GM18873 (cell line): Measurements from ENCODE around the gene TFDP1.

ENCODE experiments used
- ATAC-seq: cut with Tn5 transposase; IDR thresholded peaks from one replicate; pipeline ENCODE4 v1.9.1; 2021; ENCODE audit warnings: mild to moderate bottlenecking, moderate library complexity, moderate number of reproducible peaks; ENCODE audit not compliant: unreplicated experiment, low FRiP score

The TFDP1 gene

DNA sequence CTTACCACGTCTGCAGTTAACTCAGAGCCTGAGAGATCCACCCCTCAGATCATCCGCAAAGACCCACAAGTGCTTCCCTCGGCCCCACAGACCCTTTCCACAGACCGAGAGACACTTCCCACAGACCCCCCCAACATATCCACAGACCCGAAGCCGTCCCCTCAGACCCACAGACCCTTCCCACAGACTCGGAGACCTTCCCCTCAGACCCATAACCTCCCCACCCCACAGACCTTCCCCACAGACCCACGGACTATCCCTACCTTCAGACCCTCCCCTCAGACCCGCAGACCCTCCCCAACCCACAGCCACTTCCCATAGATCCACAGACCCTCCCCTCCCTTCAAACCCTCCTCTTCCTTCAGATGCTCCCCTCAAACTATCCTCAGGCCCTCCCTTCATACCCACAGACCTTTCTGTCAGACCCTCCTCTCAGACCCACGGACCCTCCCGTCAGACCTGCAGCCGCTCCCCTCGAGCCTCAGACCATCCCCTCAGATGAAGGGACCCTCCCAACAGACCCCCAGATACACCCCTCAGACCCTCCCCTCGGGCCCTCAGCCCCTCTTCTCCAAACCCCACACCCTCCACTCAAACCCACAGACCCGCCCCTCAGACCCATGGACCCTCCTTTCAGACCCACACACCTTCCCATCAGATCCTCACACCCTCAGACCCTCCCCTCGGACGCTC, 20.1 kb upstream of the TFDP1 start:
- ATAC-seq: no peak

DNA sequence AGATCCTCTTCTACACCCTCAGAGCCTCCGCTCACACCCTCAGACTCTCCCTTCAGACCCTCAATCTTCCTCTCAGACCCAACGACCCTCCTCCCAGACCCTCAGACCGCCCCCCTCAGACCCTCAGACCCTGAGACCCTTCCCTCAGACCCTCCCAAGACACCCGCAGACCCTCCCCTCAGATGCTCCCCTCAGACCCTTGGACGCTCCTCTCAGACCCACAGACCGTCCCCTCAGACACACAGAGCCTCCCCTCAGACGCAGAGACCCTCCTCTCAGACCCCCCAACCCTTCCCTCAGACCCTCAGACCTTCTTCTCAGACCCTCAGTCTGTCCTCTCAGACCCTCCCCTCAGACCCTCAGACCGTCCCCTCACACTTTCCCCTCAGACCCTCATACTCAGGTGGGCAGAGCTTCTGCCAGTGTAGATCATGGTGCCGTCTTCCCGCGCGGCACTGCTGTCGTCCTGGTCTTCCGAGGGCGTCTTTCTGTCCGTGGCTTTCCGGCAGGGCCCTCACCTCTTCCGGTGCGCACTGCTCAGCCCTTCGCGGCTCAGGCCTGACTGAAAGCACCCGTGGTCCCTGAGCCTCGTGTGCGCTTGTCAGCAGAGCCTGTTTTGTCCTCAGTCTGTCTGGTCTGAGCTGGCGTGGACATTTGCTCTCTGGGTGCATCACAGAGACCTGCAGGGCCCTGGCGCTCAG, 18.9 kb upstream of the TFDP1 start:
- ATAC-seq: no peak

DNA sequence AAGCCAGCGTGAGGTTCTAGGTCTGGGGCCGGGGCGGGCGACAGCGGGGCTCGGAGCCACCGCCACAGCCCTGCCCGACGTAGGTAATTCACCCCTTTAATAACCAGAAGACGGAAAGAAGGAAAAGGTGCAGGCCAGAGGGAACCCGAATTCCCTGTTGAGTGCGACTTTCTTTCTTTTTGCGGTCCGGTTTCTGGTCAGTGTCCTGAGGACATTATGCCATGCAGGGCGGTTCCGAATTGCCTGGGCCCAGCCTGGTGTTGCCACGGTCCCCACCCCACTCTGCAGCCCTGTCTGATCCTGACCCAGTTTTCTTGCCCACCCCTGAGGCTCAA, 18.4 kb upstream of the TFDP1 start:
- ATAC-seq: no peak

DNA sequence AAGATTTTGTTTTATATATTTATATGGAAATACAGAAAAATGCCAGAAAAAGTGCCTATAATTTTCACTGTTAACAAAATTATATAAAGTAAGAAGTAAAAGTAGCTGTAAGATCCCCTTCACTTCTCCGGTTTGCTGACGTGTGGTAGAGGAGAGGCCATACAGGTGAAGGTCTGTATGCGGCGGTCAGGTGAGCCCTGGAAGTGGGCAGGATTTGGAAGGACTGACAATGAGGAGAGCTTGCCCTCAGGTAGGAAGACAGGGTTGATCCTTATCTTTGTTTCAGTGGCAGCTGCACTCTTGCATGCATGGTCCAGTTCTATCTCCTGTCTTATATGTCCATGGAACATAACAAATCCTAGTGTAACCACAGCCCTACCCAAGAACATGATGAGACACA, 16.9 kb upstream of the TFDP1 start:
- ATAC-seq: no peak

DNA sequence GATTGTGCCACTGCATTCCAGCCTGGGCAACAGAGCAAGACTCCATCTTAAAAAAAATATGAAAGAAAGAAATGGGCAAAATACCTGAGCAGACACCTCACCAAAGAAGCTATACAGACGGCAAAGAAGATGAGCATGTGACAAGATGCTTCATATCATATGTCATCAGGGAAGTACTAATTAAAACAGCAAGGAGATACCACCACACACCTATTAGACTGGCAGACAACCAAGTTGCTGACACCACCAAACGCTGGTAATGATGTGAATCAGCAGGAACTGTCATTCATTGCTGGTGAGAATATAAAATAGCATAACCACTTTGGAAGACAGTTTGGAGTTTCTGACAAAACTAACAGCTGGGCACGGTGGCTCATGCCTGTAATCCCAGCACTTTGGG, 11.5 kb upstream of the TFDP1 start:
- ATAC-seq: no peak

DNA sequence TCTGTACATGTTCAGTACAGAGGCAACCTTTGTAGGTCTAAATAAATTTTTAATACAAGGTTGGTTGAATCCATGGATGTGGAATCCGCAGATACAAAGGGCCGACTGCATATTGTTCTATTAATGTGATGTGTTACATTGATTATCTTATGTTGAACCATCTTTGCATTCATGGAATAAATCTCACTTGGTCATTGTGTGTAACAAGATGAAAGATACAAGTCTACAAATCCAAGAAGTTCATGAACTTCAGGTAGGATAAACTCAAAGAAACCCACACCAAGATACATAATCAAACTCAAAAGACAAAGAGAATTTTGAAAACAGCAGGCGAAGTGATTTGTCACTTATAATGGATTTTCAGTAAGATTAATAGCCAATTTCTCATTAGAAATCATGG, 8.0 kb upstream of the TFDP1 start:
- ATAC-seq: no peak

DNA sequence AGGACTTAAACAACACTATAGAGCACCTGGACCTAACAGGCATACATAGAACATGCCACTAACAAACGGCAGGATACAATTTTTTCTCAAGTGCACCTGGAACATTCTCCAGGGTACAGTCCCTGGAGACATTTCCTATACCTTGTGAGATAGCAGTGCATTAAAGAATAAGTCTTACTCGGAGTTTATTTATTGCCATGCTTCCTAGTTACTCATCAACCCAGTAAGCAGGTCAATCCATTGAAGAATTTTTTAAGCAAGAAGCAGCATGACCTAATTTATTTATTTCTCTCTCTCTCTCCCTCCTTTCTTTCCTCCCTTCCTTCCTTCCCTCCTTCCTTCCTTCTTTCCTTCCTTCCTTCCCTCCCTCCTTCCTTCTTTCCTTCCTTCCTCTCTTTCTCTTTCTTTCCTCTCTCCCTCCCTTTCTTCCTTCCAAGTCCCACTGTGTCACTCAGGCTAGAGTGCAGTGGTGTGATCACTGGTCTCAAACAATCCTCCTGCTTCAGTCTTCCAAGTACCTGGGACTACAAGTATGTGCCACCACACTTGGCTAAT, 6.6 kb upstream of the TFDP1 start:
- ATAC-seq: no peak

DNA sequence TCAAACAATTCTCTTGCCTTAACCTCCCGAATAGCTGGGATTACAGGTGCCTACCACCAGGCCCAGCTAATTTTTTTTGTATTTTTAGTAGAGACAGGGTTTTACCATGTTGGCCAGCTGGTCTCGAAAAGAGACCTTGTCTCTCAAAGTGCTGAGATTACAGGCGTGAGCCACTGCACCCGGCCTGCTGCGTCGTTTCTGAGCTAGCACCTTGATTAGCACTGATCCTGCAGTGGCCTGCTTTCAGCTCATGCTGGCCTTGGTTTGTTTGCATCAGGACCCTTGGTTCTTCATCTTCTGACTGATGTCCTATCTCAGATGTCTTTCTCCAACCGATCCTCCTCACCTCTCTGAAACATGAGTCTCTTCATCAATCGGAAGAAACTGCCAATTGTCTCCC, 4.9 kb upstream of the TFDP1 start:
- no peak for ATAC-seq

DNA sequence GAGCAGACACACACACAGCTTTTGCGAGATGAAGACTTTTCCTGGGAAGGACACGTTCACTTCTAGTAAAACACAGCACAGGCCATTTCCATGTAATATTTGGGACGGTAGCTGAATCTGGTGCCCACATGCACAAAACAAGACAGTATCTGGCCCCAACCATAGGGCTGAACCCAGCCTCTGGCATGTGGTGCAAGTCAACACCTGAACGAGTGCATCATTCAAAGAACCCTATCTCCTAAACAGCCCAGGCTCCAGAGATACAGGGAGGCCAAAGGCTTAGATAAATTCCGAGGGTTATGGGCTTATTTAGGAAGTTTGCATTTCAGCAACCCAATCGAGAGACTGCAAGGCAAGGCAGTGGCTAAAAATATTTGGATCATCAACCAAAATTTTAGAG, 2.7 kb upstream of the TFDP1 start:
- ATAC-seq: no peak

DNA sequence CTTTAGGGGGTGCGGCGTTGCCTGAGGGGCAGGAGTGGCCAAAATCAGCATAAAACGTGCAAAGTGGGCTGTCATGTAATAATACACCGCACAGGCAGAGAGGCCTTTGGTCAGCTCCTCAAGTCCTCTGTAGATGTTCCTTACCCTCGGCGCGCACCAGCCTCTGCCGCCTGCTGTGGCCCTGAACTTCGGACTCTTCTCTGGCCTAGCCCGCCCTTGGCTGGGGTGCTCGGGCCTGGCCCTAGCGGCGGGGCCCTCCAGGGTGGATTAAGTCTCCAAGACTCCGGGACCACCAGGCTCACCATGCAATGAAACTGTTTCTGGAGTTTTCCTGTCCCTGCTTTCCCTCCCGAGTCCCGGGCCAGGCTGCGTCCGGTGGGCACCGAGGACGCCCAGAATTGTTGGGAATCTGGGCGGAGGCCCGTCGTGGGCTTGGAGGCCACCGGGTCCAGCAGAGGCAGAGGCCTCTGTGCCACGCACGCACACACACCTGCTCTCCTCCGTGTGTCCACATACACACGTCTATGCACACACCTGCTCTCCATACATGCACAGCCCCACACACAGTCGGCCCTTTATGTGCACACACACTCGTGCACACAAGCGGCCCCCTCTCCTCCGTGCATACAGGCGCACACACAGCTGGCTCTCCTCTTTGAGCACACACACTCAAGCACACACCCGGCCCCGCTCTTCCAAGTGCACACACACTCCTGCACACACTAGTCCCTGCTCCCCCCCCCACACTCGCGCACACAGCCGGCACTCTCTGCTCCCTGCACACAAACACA, 1.5 kb upstream of the TFDP1 start:
- no peak for ATAC-seq

DNA sequence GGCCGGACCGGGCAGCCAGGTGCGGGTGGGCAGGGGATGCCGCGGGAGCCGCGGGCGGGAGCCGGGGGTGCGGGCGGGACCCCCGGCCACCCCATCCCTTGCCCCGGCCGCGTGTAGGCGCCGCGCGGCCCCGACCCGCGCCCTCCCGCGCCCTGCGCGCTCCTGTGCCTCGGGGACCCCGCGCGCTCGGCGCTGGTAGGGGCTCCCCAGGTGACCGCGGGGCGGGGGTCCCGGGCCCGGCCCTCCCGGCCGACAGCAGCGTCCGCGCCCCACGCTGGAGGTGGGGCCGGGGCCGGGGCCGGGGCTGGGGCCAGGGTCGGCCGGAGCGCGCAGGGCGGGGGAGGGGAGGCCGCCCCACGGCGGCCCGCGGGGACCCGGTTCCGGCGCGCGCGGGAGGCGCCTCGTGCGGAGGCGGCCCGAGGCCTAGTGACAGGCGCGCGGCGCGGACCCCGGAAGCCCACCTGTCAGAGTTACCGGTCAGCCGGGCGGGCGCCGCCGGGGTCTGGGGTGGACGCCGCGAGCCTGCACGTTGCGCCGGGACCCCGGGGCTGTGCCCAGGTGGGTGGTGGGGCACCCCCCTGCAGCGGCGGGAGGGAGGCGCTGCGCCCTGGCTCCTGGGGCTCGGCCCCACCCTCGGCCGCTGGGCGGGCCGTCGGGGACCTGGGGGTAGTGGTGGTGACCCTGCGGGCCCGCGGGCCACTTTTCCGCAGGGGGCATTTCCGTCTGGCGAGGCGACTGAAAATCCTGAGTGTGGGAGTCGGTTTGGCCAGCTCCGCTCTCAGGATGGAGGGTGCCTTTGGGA, 518 bp downstream of the TFDP1 start:
- no peak for ATAC-seq

DNA sequence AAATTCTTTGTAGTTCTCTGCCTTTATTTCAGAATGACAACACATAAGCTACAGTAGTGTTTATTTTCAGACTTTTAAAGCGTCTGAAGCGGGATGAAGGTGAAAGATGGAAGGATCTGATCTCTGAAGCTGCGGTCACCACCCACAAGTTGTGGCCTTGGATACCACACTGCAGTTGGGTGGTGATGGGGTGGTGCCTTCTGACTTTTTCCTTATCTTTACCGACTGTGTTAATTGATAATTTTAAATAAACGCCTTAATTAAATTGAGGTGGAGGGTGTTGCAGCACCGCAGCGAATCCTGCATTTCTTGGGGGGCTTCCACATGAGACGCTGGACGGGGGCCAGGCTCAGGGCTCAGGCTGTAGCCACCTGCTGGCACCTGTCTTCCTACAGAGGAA, 1.3 kb downstream of the TFDP1 start:
- no peak for ATAC-seq

DNA sequence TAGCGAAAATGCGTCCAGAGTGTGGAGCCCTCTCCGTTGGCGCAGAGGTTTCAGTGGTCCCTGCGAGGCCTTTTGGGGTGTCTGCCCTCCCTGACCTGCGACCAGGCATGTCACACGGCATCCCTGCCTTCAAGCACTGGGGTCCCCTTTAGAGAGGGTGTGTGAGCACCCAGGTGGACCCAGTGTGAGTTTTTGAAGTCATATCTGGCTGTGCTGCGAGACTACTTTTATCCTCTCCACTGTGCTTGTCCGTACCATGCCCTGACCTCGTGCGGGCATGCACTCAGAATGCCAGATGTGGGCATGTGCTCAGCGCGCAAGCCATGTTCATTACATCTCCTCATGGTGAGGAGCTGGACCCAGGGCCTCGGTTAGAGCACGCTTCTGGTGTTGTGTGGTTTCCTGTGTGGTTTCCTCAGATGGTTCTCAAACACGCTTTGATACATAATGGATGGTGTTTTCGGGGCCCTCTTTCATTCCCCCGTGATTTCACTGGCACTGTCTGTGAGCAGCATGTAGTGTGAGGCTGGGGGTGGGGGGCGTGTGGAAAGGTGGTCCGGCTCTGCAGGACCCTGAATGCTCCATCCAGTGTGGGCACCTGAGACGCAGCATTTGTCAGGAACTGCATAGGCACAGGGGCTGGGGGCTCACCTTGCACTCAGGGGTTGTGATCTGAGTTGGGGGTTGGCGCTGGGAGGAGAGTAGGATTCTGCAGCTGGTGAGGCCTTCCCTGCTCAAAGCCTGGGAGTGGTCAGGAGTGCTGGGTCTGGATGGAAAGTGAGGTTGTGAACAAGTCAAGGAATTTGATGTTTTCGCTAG, 2.3 kb downstream of the TFDP1 start:
- no peak for ATAC-seq

DNA sequence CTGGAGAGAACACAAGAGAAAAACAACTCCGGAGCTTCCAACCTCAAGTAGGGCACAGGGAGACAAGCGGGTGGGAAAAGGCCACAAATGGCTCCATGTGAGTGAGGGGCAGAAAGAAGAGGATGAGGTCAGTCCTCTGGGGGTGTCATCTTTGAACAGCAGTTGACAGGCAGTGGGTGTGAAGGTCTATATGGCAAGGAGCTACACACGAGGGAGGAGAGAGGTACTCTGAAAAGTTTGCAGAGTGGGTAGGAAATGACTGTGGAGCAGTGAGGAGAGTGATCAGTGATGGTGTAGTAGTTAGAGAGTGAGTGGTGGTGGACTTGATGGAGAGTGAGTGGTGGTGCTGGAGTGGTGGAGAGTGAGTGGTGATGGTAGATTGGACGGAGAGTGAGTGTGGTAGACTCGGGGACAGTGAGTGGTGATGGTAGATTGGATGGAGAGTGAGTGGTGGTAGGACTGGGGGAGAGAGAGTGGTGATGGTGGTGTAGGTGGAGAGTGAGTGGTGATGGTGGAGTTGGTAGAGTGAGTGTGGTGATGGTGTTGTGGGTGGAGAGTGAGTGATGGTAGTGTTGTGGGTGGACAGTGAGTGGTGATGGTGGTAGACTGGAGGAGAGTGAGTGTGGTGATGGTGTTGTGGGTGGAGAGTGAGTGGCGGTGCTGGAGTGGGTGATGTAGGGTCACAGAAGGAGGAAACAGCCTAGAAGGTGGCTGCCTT, 4.0 kb downstream of the TFDP1 start:
- ATAC-seq: no peak

DNA sequence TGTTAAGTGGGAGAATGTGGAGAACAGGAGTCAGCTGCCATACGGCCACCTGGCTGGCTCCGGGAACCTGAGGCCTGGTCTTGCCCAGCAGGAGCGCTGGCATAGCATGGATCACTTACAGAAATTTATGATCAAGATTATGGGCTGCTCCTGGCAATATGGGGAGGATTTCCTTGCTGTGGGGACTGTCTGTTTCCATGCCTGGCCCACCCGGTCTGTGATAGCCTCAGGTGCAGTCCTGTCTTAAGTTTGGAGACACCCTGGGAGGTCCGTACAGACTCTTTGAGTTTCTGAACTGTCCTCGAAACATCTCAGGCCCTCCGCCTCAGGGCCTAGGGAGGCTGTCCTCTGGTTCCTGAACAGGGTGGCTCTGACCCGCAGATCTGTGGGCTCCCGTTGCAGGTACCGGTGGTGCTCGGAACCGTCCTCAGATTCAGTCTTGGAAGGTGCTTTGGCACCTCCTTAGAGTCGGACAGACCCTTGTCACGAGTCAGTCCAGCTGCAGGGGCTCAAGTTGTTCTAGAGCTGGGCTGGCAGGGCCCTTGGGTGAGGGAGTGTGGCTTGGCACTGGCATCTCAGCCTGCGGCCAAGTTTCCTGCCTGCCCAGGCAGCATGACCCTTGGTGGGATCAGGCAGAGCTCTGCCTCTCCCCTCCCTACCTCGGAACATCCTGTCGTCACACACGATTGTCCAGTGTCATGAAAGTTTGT, 4.9 kb downstream of the TFDP1 start:
- ATAC-seq: no peak

DNA sequence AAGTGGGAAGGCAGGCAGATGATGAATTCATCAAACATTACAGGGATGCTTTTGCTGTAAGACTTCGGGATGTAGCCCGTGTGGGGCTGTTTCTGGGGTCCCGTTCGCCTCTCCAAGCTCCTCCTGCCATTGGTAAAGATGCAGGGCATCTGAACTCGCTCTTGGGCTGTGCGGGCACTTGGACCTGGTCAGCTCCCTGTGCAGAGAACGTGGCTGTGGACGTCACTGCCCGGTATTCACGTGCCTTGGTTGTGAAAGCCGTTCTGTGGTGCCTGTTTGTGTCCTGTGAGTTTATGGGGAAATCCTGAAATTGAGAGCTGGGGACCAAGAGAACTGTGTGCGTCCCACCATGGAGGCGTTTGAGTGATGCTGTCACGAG, 5.4 kb downstream of the TFDP1 start:
- no peak for ATAC-seq

DNA sequence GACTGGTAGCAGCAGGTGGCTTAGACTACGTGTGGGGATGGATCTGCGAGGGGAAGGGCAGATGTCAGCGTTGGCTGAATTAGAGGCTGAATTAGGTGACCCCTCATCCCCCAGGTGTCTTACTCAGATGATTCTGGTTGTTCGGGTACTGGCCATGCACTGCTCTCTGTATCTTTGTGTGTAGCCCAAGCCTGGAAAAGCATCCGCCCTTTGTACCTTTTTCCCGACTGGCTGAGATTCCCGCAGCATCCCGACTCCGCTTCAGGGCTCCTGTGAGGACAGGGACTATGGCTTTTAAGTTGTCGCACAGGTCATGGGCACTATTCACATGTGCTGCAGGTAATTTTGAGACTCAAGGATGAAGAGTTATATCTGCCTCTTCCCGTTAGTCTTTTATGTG, 7.2 kb downstream of the TFDP1 start:
- ATAC-seq: no peak

DNA sequence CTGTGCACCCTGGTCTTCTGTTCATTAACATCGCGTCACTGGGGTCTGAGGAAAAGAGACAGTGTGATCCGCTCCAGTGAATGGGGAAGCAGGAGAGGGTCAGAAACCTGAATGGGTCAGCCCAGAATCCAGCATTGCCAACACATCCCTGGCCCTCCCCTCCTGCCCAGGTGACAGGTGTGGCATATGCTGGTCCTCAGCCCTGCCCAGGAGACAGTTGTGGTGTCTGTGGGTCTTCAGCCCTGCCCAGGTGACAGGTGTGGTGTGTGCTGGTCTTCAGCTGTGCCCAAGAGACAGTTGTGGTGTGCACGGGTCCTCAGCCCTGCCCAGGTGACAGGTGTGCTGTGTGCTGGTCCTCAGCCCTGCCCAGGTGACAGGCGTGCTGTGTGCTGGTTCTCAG, 8.0 kb downstream of the TFDP1 start:
- no peak for ATAC-seq
